ENCODE results near the gene IL9R.
"Not testable (repeated sequence)": the region's sequence is repeated elsewhere in the genome, so short reads cannot be mapped to it uniquely, and the experiment has no call there.

The IL9R gene

GRCh38 chrX:155999751-156000150 lies 2.3 kb downstream of the IL9R start:
- not testable (repeated sequence) for DNase-seq

- DNase-seq: no peak
These were observed 2.9 kb downstream of the IL9R start for GRCh38 chrX:156000361-156000926.

- no peak for DNase-seq
These were observed 3.6 kb downstream of the IL9R start for GRCh38 chrX:156001001-156001666.

- no peak for DNase-seq
These were observed 4.1 kb downstream of the IL9R start for GRCh38 chrX:156001667-156002021.

- no peak for DNase-seq
These were observed 5.0 kb downstream of the IL9R start for GRCh38 chrX:156002507-156002906.

- DNase-seq: no peak
These were observed 6.1 kb downstream of the IL9R start for GRCh38 chrX:156003486-156004185.

GRCh38 chrX:156004256-156004655 lies 6.8 kb downstream of the IL9R start:
- DNase-seq: no peak

- DNase-seq: no peak
These were observed 7.2 kb downstream of the IL9R start for GRCh38 chrX:156004740-156005139.

DNA sequence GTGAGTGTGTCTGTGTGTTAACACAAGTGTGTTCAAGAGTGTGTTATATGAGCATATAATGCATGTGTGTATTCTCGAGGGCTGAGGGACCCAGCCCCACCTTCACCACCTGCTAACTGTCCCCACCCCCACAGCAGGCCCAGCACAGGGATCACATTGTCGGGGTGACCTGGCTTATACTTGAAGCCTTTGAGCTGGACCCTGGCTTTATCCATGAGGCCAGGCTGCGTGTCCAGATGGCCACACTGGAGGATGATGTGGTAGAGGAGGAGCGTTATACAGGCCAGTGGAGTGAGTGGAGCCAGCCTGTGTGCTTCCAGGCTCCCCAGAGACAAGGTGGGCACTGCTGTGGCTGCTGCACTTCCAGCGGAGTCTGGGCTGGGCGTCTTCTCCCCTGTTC lies 7.6 kb downstream of the IL9R start:
- DNase-seq: no peak

DNA sequence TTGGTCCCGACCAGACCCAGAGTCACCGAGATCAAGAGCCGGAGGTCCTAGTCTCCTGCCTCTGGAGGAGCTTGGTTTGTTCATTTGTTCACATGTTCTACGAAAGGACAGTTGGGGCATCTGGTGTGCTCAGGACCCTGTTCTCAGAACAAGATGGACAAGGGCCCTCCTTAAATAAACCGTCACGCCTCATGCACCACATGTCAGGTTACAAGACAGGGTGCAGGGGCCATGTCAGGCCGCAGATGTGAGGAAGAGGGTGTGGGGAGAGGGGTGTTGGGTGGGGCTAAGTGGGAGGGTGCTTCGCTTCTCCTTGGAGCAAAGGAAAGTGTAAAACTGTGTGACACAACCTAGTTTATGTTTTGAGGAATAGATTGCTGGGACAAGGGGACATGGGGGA lies 9.0 kb downstream of the IL9R start:
- not testable (repeated sequence) for DNase-seq

DNA sequence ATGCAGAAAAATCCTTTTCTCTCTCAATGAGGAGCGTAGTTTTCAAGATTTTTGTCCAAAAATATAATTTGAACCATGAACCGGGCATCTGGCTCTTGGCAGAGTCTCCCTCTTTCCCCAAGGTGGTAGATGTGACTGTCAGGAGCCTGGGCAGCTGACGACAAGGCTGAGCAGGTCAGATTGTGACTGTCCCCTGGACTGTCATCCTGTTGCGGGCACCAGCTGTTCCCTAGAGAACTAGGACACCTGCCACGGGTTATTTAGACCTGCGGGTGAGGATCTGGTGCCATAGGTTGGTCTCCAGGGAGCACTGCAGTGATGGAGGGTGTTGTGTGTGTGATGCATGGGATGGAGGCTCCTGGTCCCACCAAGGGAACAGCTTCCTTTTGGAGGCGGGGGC lies 10.9 kb downstream of the IL9R start:
- not testable (repeated sequence) for DNase-seq

- DNase-seq: no peak
These were observed 11.4 kb downstream of the IL9R start for GRCh38 chrX:156008915-156009314.

- DNase-seq: not testable (repeated sequence)
These were observed 12.2 kb downstream of the IL9R start for GRCh38 chrX:156009691-156010090.

DNA sequence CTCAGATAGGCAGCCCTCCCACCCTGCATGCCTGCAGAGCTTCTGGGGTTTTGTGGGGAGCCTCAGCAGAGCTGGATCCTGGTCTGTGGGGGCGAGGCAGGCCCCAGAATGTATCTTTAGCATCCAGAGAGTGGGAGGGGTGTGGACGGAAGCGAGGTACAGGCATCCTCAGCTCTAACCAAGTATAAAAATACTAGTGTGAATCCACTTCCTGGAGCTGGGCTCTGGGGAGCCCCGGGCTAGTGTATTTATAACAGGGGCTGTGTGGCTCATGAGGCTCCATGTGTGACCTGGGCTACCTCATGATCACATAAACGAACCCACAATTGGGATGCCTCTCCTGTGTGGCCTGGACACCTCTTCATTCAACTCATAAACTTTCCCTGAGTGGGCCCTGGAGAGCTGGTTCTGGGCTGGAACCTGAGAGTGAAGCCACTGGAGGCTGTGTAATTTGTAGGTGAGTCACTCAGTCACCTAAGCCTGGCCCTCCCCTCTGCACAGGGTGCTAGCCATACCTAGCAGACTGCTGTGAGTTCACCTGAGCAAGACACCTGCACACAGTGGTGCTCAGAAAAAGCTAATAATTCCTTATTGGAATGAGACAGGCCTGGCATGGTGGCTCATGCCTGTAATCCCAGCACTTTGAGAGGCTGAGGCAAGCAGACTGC lies 15.9 kb downstream of the IL9R start:
- not testable (repeated sequence) for DNase-seq

- not testable (repeated sequence) for DNase-seq
These were observed 22.4 kb downstream of the IL9R start for GRCh38 chrX:156019846-156020245.

DNA sequence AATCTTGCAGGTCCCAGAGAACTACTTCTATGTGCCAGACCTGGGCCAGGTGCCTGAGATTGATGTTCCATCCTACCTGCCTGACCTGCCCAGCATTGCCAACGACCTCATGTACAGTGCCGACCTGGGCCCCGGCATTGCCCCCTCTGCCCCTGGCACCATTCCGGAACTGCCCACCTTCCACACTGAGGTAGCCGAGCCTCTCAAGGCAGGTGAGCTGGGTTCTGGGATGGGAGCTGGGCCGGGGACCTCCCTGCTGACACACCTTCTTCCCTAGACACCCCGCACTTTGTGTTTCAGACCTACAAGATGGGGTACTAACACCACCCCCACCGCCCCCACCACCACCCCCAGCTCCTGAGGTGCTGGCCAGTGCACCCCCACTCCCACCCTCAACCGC lies 25.5 kb downstream of the IL9R start:
- not testable (repeated sequence) for DNase-seq

- not testable (repeated sequence) for DNase-seq
These were observed 27.5 kb downstream of the IL9R start for GRCh38 chrX:156024949-156025492.

DNA sequence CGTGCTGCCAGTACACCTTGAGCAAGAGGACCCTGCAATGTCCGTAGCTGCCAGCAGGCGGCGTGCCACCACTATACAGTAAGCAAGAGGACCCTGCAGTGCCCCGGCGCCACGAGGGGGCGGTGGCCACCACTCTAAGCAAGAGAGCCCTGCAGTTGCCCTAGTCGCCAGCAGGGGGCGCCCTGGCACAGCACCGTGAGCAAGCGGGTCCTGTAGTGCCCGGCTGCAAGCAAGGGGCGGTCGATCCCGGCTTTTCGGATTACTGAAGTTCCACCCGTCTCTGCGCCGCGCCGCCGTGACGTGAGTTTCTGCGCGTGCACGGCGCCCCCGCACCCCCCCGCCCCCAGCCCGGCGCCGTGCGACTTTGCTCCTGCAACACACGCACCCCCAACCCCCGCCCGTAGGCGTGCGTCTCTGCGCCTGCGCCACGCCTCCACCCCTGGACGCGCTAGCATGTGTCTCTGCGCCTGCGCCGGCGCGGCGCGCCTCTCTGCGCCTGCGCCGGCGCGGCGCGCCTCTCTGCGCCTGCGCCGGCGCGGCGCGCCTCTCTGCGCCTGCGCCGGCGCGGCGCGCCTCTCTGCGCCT lies 31.2 kb downstream of the IL9R start:
- not testable (repeated sequence) for DNase-seq

DNA sequence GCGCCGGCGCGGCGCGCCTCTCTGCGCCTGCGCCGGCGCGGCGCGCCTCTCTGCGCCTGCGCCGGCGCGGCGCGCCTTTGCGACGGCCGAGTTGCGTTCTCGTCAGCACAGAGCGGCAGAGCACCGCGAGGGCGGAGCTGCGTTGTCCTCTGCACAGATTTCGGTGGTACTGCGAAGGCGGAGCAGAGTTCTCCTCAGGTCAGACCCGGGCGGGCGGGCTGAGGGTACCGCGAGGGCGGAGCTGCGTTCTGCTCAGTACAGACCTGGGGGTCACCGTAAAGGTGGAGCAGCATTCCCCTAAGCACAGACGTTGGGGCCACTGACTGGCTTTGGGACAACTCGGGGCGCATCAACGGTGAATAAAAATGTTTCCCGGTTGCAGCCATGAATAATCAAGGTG lies 31.8 kb downstream of the IL9R start:
- not testable (repeated sequence) for DNase-seq

- DNase-seq: peak; percentile 44
These were observed 32.4 kb downstream of the IL9R start for GRCh38 chrX:156029707-156030442.

DNA sequence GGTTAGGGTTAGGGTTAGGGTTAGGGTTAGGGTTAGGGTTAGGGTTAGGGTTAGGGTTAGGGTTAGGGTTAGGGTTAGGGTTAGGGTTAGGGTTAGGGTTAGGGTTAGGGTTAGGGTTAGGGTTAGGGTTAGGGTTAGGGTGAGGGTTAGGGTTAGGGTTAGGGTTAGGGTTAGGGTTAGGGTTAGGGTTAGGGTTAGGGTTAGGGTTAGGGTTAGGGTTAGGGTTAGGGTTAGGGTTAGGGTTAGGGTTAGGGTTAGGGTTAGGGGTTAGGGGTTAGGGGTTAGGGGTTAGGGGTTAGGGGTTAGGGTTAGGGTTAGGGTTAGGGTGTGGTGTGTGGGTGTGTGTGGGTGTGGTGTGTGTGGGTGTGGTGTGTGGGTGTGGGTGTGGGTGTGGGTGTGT lies 33.0 kb downstream of the IL9R start:
- DNase-seq: not testable (repeated sequence)

Data from left hindlimb (tissue), 1 donor.